Breast epithelium (tissue), 3 donors: ENCODE data around the gene SLC16A9.

Experiments used
- POLR2A ChIP-seq: fragments of 450-650 bp; IDR thresholded peaks from one replicate; pipeline ENCODE4 v1.6.1; 2016; ENCODE audit warnings: antibody characterized with exemption, mild to moderate bottlenecking, moderate library complexity
- POLR2AphosphoS5 ChIP-seq, 3 donors: sonication (generic); formaldehyde crosslinking; IDR thresholded peaks; one replicate each; pipeline ENCODE4 v1.6.1; 2017; ENCODE audit warnings: antibody characterized with exemption in 3 of 3
- TF ChIP-seq, protein P1 (sequence below), 3 donors: fragments of 450-650 bp; IDR thresholded peaks; one replicate each; pipeline ENCODE4 v1.5.1; 2016 to 2017; ENCODE audit warnings: antibody characterized with exemption in 3 of 3, mild to moderate bottlenecking in 3 of 3, moderate library complexity in 3 of 3

DNA sequence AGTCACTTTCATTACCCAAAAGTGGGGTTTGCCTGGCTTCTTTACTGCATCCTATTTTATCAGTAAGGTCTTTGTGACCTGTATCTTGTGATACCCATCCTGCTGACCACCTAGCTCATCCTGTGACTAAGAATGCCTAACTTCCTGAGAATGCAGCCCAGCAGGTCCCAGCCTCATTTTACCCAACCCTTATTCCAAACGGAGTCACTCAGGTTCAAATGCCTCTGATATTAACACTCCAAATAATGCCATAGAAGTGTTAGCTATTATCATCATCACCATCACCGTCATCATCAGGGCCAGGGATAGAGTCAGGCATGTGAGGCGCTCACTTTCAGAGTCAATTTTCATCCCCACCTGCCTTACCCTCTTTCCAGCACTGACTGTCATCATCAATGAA is 85.5 kb downstream of the SLC16A9 start:
- TF ChIP-seq, protein P1, sequence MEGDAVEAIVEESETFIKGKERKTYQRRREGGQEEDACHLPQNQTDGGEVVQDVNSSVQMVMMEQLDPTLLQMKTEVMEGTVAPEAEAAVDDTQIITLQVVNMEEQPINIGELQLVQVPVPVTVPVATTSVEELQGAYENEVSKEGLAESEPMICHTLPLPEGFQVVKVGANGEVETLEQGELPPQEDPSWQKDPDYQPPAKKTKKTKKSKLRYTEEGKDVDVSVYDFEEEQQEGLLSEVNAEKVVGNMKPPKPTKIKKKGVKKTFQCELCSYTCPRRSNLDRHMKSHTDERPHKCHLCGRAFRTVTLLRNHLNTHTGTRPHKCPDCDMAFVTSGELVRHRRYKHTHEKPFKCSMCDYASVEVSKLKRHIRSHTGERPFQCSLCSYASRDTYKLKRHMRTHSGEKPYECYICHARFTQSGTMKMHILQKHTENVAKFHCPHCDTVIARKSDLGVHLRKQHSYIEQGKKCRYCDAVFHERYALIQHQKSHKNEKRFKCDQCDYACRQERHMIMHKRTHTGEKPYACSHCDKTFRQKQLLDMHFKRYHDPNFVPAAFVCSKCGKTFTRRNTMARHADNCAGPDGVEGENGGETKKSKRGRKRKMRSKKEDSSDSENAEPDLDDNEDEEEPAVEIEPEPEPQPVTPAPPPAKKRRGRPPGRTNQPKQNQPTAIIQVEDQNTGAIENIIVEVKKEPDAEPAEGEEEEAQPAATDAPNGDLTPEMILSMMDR (IDR thresholded peaks at IDR 0.05), result no peak
- TF ChIP-seq POLR2AphosphoS5 (IDR thresholded peaks at IDR 0.05) (no peak), POLR2A (no peak)
